H1 (cell line): ENCODE results near the gene SETX. TPM values are rescaled to one million over a fixed set of nuclear protein-coding genes. Genes with fewer than 3 reads are reported as not detected.

Source experiments
- CTCF ChIA-PET: fragments of 300-600 bp; sonication (Branson Sonifier 250); formaldehyde crosslinking; loops from one replicate; lab custom pipeline; 2021; ENCODE audit not compliant: partially characterized antibody; lab: Charles Lee
- POLR2A ChIA-PET: fragments of 300-600 bp; sonication (Branson Sonifier 250); formaldehyde crosslinking; loops from one replicate; lab custom pipeline; 2021; ENCODE audit warnings: inconsistent platforms; ENCODE audit not compliant: partially characterized antibody; lab: Charles Lee
- DNase-seq, 2 experiments: peaks; one replicate each; pipeline versions ENCODE4 v3.0.0 to v3.0.0-alpha.2; 2010 to 2022; ENCODE audit warnings: low spot score in 2 of 2, low read depth in 1 of 2, mixed read lengths in 1 of 2
- FAIRE-seq: peaks from 2 replicates; lab custom pipeline; 2011; peaks lifted over from hg19 to GRCh38; lab: Jason Lieb, UNC
- H2AFZ ChIP-seq: 2 replicates; pipeline ENCODE4 v1.8.1; 2012; ENCODE audit warnings: low read length, inconsistent platforms
- H2AK5ac ChIP-seq: 2 replicates; pipeline ENCODE4 v1.6.1; 2013; ENCODE audit warnings: low read depth, low read length
- H2BK120ac ChIP-seq: replicated peaks from 2 replicates; pipeline ENCODE3; 2013; ENCODE audit warnings: low read depth, low read length, inconsistent platforms
- H2BK12ac ChIP-seq: 2 replicates; pipeline ENCODE4 v1.6.1; 2013; ENCODE audit warnings: low read depth, low read length
- H2BK15ac ChIP-seq: 2 replicates; pipeline ENCODE4 v1.6.1; 2013; ENCODE audit warnings: low read length
- H2BK20ac ChIP-seq: 2 replicates; pipeline ENCODE4 v1.6.1; 2013; ENCODE audit warnings: low read length
- H2BK5ac ChIP-seq: 2 replicates; pipeline ENCODE4 v1.6.1; 2013; ENCODE audit warnings: low read depth, low read length
- H3K14ac ChIP-seq: 2 replicates; pipeline ENCODE4 v1.6.1; 2013; ENCODE audit warnings: inconsistent platforms; ENCODE audit not compliant: insufficient read length
- H3K18ac ChIP-seq: 2 replicates; pipeline ENCODE4 v1.6.1; 2013; ENCODE audit warnings: low read length; ENCODE audit errors: extremely low read depth
- H3K23ac ChIP-seq: 2 replicates; pipeline ENCODE4 v1.6.1; 2013; ENCODE audit warnings: inconsistent platforms; ENCODE audit not compliant: insufficient read length
- H3K23me2 ChIP-seq: 2 replicates; pipeline ENCODE4 v1.6.1; 2013; ENCODE audit warnings: low read depth, low read length
- H3K27ac ChIP-seq: 2 replicates; pipeline ENCODE4 v1.6.1; 2011; ENCODE audit warnings: low read depth, low read length, inconsistent platforms
- H3K27me3 ChIP-seq, 4 experiments: replicated peaks in 1 of 4; 1 replicate in 1 of 4; 2 replicates in 3 of 4; pipeline versions ENCODE4 v1.6.1 to v1.8.1; 2011 to 2013; ENCODE audit warnings: low read length in 3 of 4, mild to moderate bottlenecking in 3 of 4, inconsistent platforms in 2 of 4, mixed read lengths in 2 of 4, moderate library complexity in 1 of 4; ENCODE audit not compliant: control insufficient read depth in 3 of 4, insufficient read depth in 3 of 4; ENCODE audit errors: extremely low read depth in 1 of 4
- H3K36me3 ChIP-seq, 4 experiments: 2 replicates each; pipeline versions ENCODE4 v1.6.1 to v1.8.1; 2011 to 2013; ENCODE audit warnings: mild to moderate bottlenecking in 4 of 4, low read length in 3 of 4, moderate library complexity in 2 of 4, control low read depth in 1 of 4, inconsistent platforms in 1 of 4; ENCODE audit not compliant: insufficient read depth in 4 of 4, control insufficient read depth in 2 of 4
- H3K4ac ChIP-seq: replicated peaks from 2 replicates; pipeline ENCODE3; 2013; ENCODE audit warnings: low read length, low read depth, mixed read lengths, inconsistent platforms; ENCODE audit not compliant: insufficient read length
- H3K4me1 ChIP-seq, 4 experiments: replicated peaks in 1 of 4; 1 replicate in 1 of 4; 2 replicates in 3 of 4; pipeline versions ENCODE4 v1.6.1 to v1.8.1; 2011 to 2013; ENCODE audit warnings: low read length in 3 of 4, inconsistent platforms in 2 of 4, mixed read lengths in 1 of 4; ENCODE audit not compliant: insufficient read depth in 4 of 4, control insufficient read depth in 3 of 4
- H3K4me2 ChIP-seq, 2 experiments: 2 replicates each; pipeline versions ENCODE4 v1.6.1 to v1.8.1; 2011 to 2013; ENCODE audit warnings: low read depth in 2 of 2, low read length in 2 of 2, control low read depth in 1 of 2, inconsistent platforms in 1 of 2, mild to moderate bottlenecking in 1 of 2; ENCODE audit not compliant: insufficient read depth in 1 of 2
- H3K4me3 ChIP-seq, 4 experiments: fragments of 200-600, 300-600 bp in 1 of 4; sonication (generic), shearing (Covaris generic), sonication (Bioruptor Twin) in 1 of 4; 2 replicates each; pipeline versions ENCODE4 v1.5.1 to v1.8.1; 2011 to 2016; ENCODE audit warnings: low read length in 4 of 4, low read depth in 3 of 4, control low read depth in 2 of 4, inconsistent platforms in 2 of 4, mild to moderate bottlenecking in 2 of 4, mixed read lengths in 1 of 4, moderate library complexity in 1 of 4; ENCODE audit not compliant: insufficient read depth in 2 of 4; ENCODE audit errors: extremely low read depth in 1 of 4
- H3K56ac ChIP-seq: replicated peaks from 2 replicates; pipeline ENCODE3; 2013; ENCODE audit warnings: low read depth, mild to moderate bottlenecking, mixed read lengths, low read length, inconsistent platforms; ENCODE audit not compliant: insufficient read length
- H3K79me1 ChIP-seq: 2 replicates; pipeline ENCODE4 v1.6.1; 2013; ENCODE audit warnings: low read depth, low read length, control low read depth
- H3K79me2 ChIP-seq, 2 experiments: 2 replicates each; pipeline versions ENCODE4 v1.6.1 to v1.8.1; 2012 to 2013; ENCODE audit warnings: low read length in 2 of 2, mild to moderate bottlenecking in 2 of 2, inconsistent platforms in 1 of 2; ENCODE audit not compliant: insufficient read depth in 2 of 2, control insufficient read depth in 1 of 2
- H3K9ac ChIP-seq, 4 experiments: replicated peaks in 1 of 4; 1 replicate in 1 of 4; 2 replicates in 3 of 4; pipeline versions ENCODE4 v1.6.1 to v1.8.1; 2011 to 2013; ENCODE audit warnings: low read depth in 3 of 4, low read length in 3 of 4, control low read depth in 2 of 4, mild to moderate bottlenecking in 2 of 4, moderate library complexity in 2 of 4, inconsistent platforms in 1 of 4; ENCODE audit errors: extremely low read depth in 1 of 4
- H3K9me3 ChIP-seq, 2 experiments: 2 replicates each; pipeline versions ENCODE4 v1.6.1 to v1.8.1; 2012 to 2013; ENCODE audit warnings: mild to moderate bottlenecking in 2 of 2, moderate library complexity in 2 of 2, control low read depth in 1 of 2, inconsistent platforms in 1 of 2, low read depth in 1 of 2, low read length in 1 of 2, mixed read lengths in 1 of 2; ENCODE audit not compliant: insufficient read depth in 2 of 2
- H4K20me1 ChIP-seq, 2 experiments: replicated peaks in 1 of 2; 2 replicates each; pipeline versions ENCODE3 to v1.8.1; 2011 to 2013; ENCODE audit warnings: inconsistent platforms in 2 of 2, low read length in 2 of 2, mild to moderate bottlenecking in 1 of 2; ENCODE audit not compliant: insufficient read depth in 2 of 2, control insufficient read depth in 1 of 2
- H4K5ac ChIP-seq: 2 replicates; pipeline ENCODE4 v1.6.1; 2013; ENCODE audit warnings: low read length, low read depth, mixed read lengths, inconsistent platforms; ENCODE audit not compliant: insufficient read length
- H4K8ac ChIP-seq: 2 replicates; pipeline ENCODE4 v1.8.0; 2013; ENCODE audit warnings: mild to moderate bottlenecking, moderate library complexity, low read length, inconsistent platforms; ENCODE audit not compliant: insufficient read depth; ENCODE audit errors: extremely low read depth
- H4K91ac ChIP-seq: replicated peaks from 2 replicates; pipeline ENCODE3; 2013; ENCODE audit warnings: low read length, mixed read lengths, inconsistent platforms; ENCODE audit not compliant: insufficient read length
- BACH1 ChIP-seq: IDR thresholded peaks from 2 replicates; pipeline ENCODE4 v1.6.1; 2012; ENCODE audit warnings: low read length, improper control_type of control experiment
- BRCA1 ChIP-seq: IDR thresholded peaks from 2 replicates; pipeline ENCODE4 v1.6.1; 2012; ENCODE audit warnings: low read depth, low read length, improper control_type of control experiment
- CHD2 ChIP-seq: IDR thresholded peaks from 2 replicates; pipeline ENCODE4 v1.6.1; 2012; ENCODE audit warnings: low read length, improper control_type of control experiment
- FOSL1 ChIP-seq: IDR thresholded peaks from 2 replicates; pipeline ENCODE4 v1.6.1; 2011; ENCODE audit warnings: mild to moderate bottlenecking, low read depth, low read length, moderate library complexity; ENCODE audit not compliant: insufficient read depth
- HDAC2 ChIP-seq, 2 experiments: fragments of 300-600 bp in 1 of 2; sonication (generic) in 1 of 2; IDR thresholded peaks; 2 replicates each; pipeline ENCODE4 v1.6.1; 2011 to 2012; ENCODE audit warnings: low read depth in 2 of 2, low read length in 2 of 2, mild to moderate bottlenecking in 2 of 2, moderate library complexity in 2 of 2, borderline replicate concordance in 1 of 2, inconsistent platforms in 1 of 2
- JUN ChIP-seq: IDR thresholded peaks from 2 replicates; pipeline ENCODE4 v1.6.1; 2011; ENCODE audit warnings: low read depth, mild to moderate bottlenecking, improper control_type of control experiment, low read length
- KDM4A ChIP-seq: IDR thresholded peaks from one replicate; pipeline ENCODE4 v1.7.1; 2012; ENCODE audit warnings: low read depth, mild to moderate bottlenecking, moderate library complexity, low read length, inconsistent platforms; ENCODE audit not compliant: severe bottlenecking
- MAFK ChIP-seq: IDR thresholded peaks from 2 replicates; pipeline ENCODE4 v1.6.1; 2012; ENCODE audit warnings: low read depth, mild to moderate bottlenecking, improper control_type of control experiment, low read length
- SAP30 ChIP-seq: fragments of 300-600 bp; sonication (generic); IDR thresholded peaks from 2 replicates; pipeline ENCODE4 v1.7.1; 2012; ENCODE audit warnings: low read length, moderate library complexity, mild to moderate bottlenecking, inconsistent platforms; ENCODE audit not compliant: insufficient read depth, insufficient replicate concordance
- TAF7 ChIP-seq: optimal IDR thresholded peaks from 2 replicates; pipeline ENCODE3; 2011; ENCODE audit warnings: low read depth, mild to moderate bottlenecking, inconsistent platforms, low read length, moderate library complexity, borderline replicate concordance
- TCF12 ChIP-seq: IDR thresholded peaks from 2 replicates; pipeline ENCODE4 v1.6.1; 2011; ENCODE audit warnings: low read depth, mild to moderate bottlenecking, low read length
- YY1 ChIP-seq: IDR thresholded peaks from 2 replicates; pipeline ENCODE4 v1.6.1; 2011; ENCODE audit warnings: low read depth, mild to moderate bottlenecking, low read length
- ZNF274 ChIP-seq: IDR thresholded peaks from 2 replicates; pipeline ENCODE4 v1.7.0; 2012; ENCODE audit warnings: low read length, borderline replicate concordance; ENCODE audit errors: extremely low read depth
- WGBS, 2 experiments: shearing (Covaris generic) in 1 of 2; methylation state at CpG; one replicate each; pipeline versions ENCODE4 v1.1.6 to v1.1.7; 2013 to 2015; ENCODE audit warnings: low lambda C conversion rate in 2 of 2, mixed read lengths in 2 of 2, inconsistent platforms in 1 of 2, low coverage in 1 of 2, missing lambda C conversion rate in 1 of 2; ENCODE audit not compliant: insufficient replicate concordance in 2 of 2, insufficient coverage in 1 of 2, insufficient read length in 1 of 2; ENCODE audit errors: extremely low coverage in 1 of 2, missing lambda C conversion rate in 1 of 2; 5-methylcytosine and 5-hydroxymethylcytosine counted together
- polyA plus RNA-seq, 7 experiments: library from polyadenylated mRNA; depleted of rRNA in 3 of 7; stranded (reverse) in 5 of 7; unstranded in 2 of 7; fragments of >200 nt in 5 of 7; fragments of 200-250 nt in 2 of 7; gene quantifications; 1 replicate in 5 of 7; 2 replicates in 1 of 7; 4 replicates in 1 of 7; pipeline versions ENCODE4 v1.2.1 to v1.2.3, GENCODE V29; 2011 to 2013; ENCODE audit warnings: missing spikeins in 2 of 7, mixed read lengths in 2 of 7
- total RNA-seq: library from RNA; stranded (reverse); fragmentation: NEBNext Ultra II Directional; extraction: Animal tissue kit (Norgen Biotek cat#: 25700); gene quantifications from 2 replicates; pipeline ENCODE4 v1.2.1, GENCODE V29; 2021

SETX gene
- total and polyA plus RNA-seq, 2 of the 8 experiments (the other 6 are each of a cell fraction or from before 2014, with no cell fraction given): 15.1 to 37.9 TPM

DNA sequence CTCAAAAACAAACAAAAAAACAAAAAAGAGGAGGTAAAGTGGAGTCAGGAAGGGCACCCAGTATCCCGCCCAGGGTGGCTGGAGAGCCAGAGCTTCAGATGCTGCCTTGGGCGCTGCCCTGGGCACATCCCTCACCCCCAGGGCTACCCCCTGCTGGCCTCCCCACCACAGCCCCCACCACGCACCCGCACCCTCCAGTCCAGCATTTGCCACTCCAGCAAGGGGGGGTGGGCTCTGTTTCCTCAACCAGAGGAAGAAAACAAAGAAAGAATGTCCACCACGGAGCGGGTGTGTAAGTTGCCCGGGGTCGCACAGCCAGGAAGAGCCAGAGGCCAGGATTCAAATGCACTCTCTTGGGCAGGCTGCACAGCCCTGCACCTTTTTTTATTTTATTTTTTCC, 106.8 kb downstream of the SETX start:
- H3K23me2 ChIP-seq: no peaks in the 10 kb centered on the region
- no peak overlapping the region for H3K4me2 ChIP-seq
- H2BK12ac ChIP-seq: no peak overlapping the region
- DNase-seq (no peak), FAIRE-seq (no peak)
- no peak overlapping the region for H3K4ac ChIP-seq
- no peak overlapping the region for H4K5ac ChIP-seq
- H4K91ac ChIP-seq: no peak overlapping the region
- no peak overlapping the region for H2BK5ac ChIP-seq
- H4K8ac ChIP-seq: no peak overlapping the region
- H2BK120ac ChIP-seq: no peak overlapping the region
- CTCF ChIA-PET: interaction anchor here (1.2 to 9.9 kb wide), 4 partner anchors 11 to 81 kb away, joined by 3 to 87 read pairs (median 20); no protein-coding TSS in a partner anchor
- H3K4me3 ChIP-seq: no peak overlapping the region
- peaks cover 18 to 20% of the 10 kb centered on the region in 2 experiments for H3K9me3 ChIP-seq
- H4K20me1 ChIP-seq: peaks cover 0 to 2% of the 10 kb centered on the region in 2 experiments
- H2AFZ ChIP-seq: no peak overlapping the region
- no peaks in the 10 kb centered on the region for H3K79me1 ChIP-seq
- H2AK5ac ChIP-seq: no peak overlapping the region
- no peak overlapping the region for H2BK15ac ChIP-seq
- no peak overlapping the region for H2BK20ac ChIP-seq
- peaks cover 2 to 17% (median 7%) of the 10 kb centered on the region in 4 experiments; a peak in 6 of 7 replicates for H3K4me1 ChIP-seq
- H3K23ac ChIP-seq: no peak overlapping the region
- no peaks in the 10 kb centered on the region for H3K79me2 ChIP-seq
- no peak overlapping the region for H3K14ac ChIP-seq
- POLR2A ChIA-PET: no interaction called here
- H3K9ac ChIP-seq: no peak overlapping the region
- H3K36me3 ChIP-seq: no peaks in the 10 kb centered on the region
- peaks cover 0 to 12% (median 8%) of the 10 kb centered on the region in 4 experiments; a peak in 6 of 7 replicates for H3K27me3 ChIP-seq
- no peak overlapping the region for H3K56ac ChIP-seq
- H3K27ac ChIP-seq: no peak overlapping the region
- WGBS, 2 experiments: 99% methylated on average over 7 of the region's 8 CpGs; no CpG with 5 or more reads in 1 of the 2 experiments
- H3K18ac ChIP-seq: no peak overlapping the region
- TF ChIP-seq FOSL1: no peak
- no peak for TF ChIP-seq BRCA1
- TF ChIP-seq CHD2: no peak
- TF ChIP-seq TCF12: no peak
- TF ChIP-seq ZNF274: no peak
- no peak for TF ChIP-seq HDAC2 (IDR thresholded peaks at IDR 0.05; ENCODE audit: borderline replicate concordance in 1 of 2, low read depth in 2 of 2, low read length in 2 of 2)
- TF ChIP-seq TAF7: no peak
- TF ChIP-seq YY1: no peak
- no peak for TF ChIP-seq BACH1
- TF ChIP-seq JUN: no peak
- no peak for TF ChIP-seq SAP30
- no peak for TF ChIP-seq KDM4A
- TF ChIP-seq MAFK: no peak
